HG03442 (cell line): Measurements from ENCODE around the gene RGS3.
"Not testable (repeated sequence)": the region's sequence is repeated elsewhere in the genome, so short reads cannot be mapped to it uniquely, and the experiment has no call there.

Source experiments
- ATAC-seq: cut with Tn5 transposase; IDR thresholded peaks from one replicate; pipeline ENCODE4 v1.9.1; 2021; ENCODE audit warnings: mild to moderate bottlenecking, moderate library complexity; ENCODE audit not compliant: unreplicated experiment

The RGS3 gene

GRCh38 chr9:113543296-113543981 lies 79.9 kb downstream of the RGS3 start:
- ATAC-seq: no peak

- no peak for ATAC-seq
These were observed 80.4 kb downstream of the RGS3 start for GRCh38 chr9:113543982-113544303.

- ATAC-seq: no peak
These were observed 81.5 kb downstream of the RGS3 start for GRCh38 chr9:113545068-113545467.

GRCh38 chr9:113546566-113546965 lies 83.0 kb downstream of the RGS3 start:
- no peak for ATAC-seq

GRCh38 chr9:113547501-113547900 lies 84.0 kb downstream of the RGS3 start:
- ATAC-seq: no peak

GRCh38 chr9:113548221-113549041 lies 84.9 kb downstream of the RGS3 start:
- no peak for ATAC-seq

GRCh38 chr9:113549892-113550291 lies 86.4 kb downstream of the RGS3 start:
- ATAC-seq: not testable (repeated sequence)

- ATAC-seq: no peak
These were observed 93.5 kb downstream of the RGS3 start for GRCh38 chr9:113556877-113557593.

- ATAC-seq: no peak
These were observed 95.3 kb downstream of the RGS3 start for GRCh38 chr9:113558632-113559502.

GRCh38 chr9:113559834-113560800 lies 96.6 kb downstream of the RGS3 start:
- no peak for ATAC-seq

GRCh38 chr9:113562653-113563381 lies 99.3 kb downstream of the RGS3 start:
- ATAC-seq: no peak

- ATAC-seq: no peak
These were observed 100.4 kb downstream of the RGS3 start for GRCh38 chr9:113563826-113564497.

GRCh38 chr9:113564498-113565237 lies 101.1 kb downstream of the RGS3 start:
- ATAC-seq: no peak

GRCh38 chr9:113566016-113566711 lies 102.6 kb downstream of the RGS3 start:
- ATAC-seq: no peak

GRCh38 chr9:113566712-113567071 lies 103.2 kb downstream of the RGS3 start:
- no peak for ATAC-seq

GRCh38 chr9:113567361-113568080 lies 104.0 kb downstream of the RGS3 start:
- ATAC-seq: no peak

- no peak for ATAC-seq
These were observed 104.5 kb downstream of the RGS3 start for GRCh38 chr9:113568081-113568435.
